DOHH2 (cell line): ENCODE data around the gene ESRRB.

Experiments
- H3F3A ChIP-seq: fragments of 200-600 bp; sonication (generic), shearing (Covaris generic); 2 replicates; pipeline ENCODE4 v1.6.0; 2016; ENCODE audit warnings: antibody characterized with exemption, mild to moderate bottlenecking; ENCODE audit not compliant: control insufficient read depth, insufficient read depth
- H3K27ac ChIP-seq: fragments of 200-600 bp; sonication (generic); 2 replicates; pipeline ENCODE4 v1.5.1; 2014; ENCODE audit warnings: low read depth, mild to moderate bottlenecking, low read length, moderate library complexity
- H3K27me3 ChIP-seq: fragments of 200-600 bp; sonication (generic); 2 replicates; pipeline ENCODE4 v1.6.1; 2014; ENCODE audit warnings: mild to moderate bottlenecking, low read length, mixed read lengths; ENCODE audit not compliant: control insufficient read depth
- H3K36me3 ChIP-seq: fragments of 200-600 bp; sonication (generic); 2 replicates; pipeline ENCODE4 v1.6.1; 2014; ENCODE audit warnings: mild to moderate bottlenecking, low read length, moderate library complexity, mixed read lengths; ENCODE audit not compliant: control insufficient read depth
- H3K4me1 ChIP-seq: fragments of 200-600 bp; sonication (generic); 2 replicates; pipeline ENCODE4 v1.6.1; 2014; ENCODE audit warnings: mild to moderate bottlenecking, low read length, mixed read lengths; ENCODE audit not compliant: control insufficient read depth
- H3K4me2 ChIP-seq: fragments of 200-600 bp; sonication (generic); 2 replicates; pipeline ENCODE4 v1.6.0; 2014; ENCODE audit warnings: mild to moderate bottlenecking, low read length, moderate library complexity
- H3K4me3 ChIP-seq: fragments of 200-600 bp; sonication (generic); 2 replicates; pipeline ENCODE4 v1.5.1; 2014; ENCODE audit warnings: mild to moderate bottlenecking, low read length, mixed read lengths
- H3K79me2 ChIP-seq: fragments of 200-600 bp; sonication (generic); 2 replicates; pipeline ENCODE4 v1.6.1; 2014; ENCODE audit warnings: mild to moderate bottlenecking, low read length, mixed read lengths; ENCODE audit not compliant: control insufficient read depth
- H3K9me2 ChIP-seq: fragments of 200-600 bp; sonication (generic); replicated peaks from 2 replicates; pipeline ENCODE4 v1.6.1; 2014; ENCODE audit warnings: mild to moderate bottlenecking, low read length, mixed read lengths; ENCODE audit not compliant: control insufficient read depth
- H3K9me3 ChIP-seq: fragments of 200-600 bp; sonication (generic); 2 replicates; pipeline ENCODE4 v1.6.1; 2014; ENCODE audit warnings: antibody characterized with exemption, low read length, mixed read lengths; ENCODE audit not compliant: control insufficient read depth, insufficient read depth
- H4K20me1 ChIP-seq: fragments of 200-600 bp; sonication (generic); 2 replicates; pipeline ENCODE4 v1.6.0; 2014; ENCODE audit warnings: low read depth, mild to moderate bottlenecking, antibody characterized with exemption, low read length, moderate library complexity; ENCODE audit not compliant: control insufficient read depth, insufficient read depth
- CTCF ChIP-seq: fragments of 200-600 bp; sonication (generic); IDR thresholded peaks from one replicate; pipeline ENCODE4 v1.5.1; 2014; ENCODE audit warnings: antibody characterized with exemption, mild to moderate bottlenecking, low read depth, low read length; ENCODE audit not compliant: poor library complexity, severe bottlenecking
- EZH2phosphoT487 ChIP-seq: fragments of 200-600 bp; sonication (generic); IDR thresholded peaks from 2 replicates; pipeline ENCODE4 v1.6.1; 2017; ENCODE audit warnings: borderline replicate concordance, mild to moderate bottlenecking, antibody characterized with exemption, low read length, moderate library complexity, mixed read lengths

The ESRRB gene

GRCh38 chr14:76419399-76419798 is 43.5 kb downstream of the ESRRB start:
- H3K9me3 ChIP-seq: no peaks in the 10 kb centered on the region
- no peaks in the 10 kb centered on the region for H3K9me2 ChIP-seq
- no peaks in the 10 kb centered on the region for H3K36me3 ChIP-seq
- no peak overlapping the region for H3K4me2 ChIP-seq
- no peaks in the 10 kb centered on the region for H4K20me1 ChIP-seq
- H3K4me1 ChIP-seq: no peaks in the 10 kb centered on the region
- no peak overlapping the region for H3K4me3 ChIP-seq
- TF ChIP-seq CTCF (no peak), EZH2phosphoT487 (no peak)
- H3K27ac ChIP-seq: no peak overlapping the region
- no peaks in the 10 kb centered on the region for H3K27me3 ChIP-seq
- no peaks in the 10 kb centered on the region for H3F3A ChIP-seq
- H3K79me2 ChIP-seq: no peaks in the 10 kb centered on the region

GRCh38 chr14:76420827-76421226 is 44.9 kb downstream of the ESRRB start:
- H3K4me2 ChIP-seq: no peak overlapping the region
- no peaks in the 10 kb centered on the region for H4K20me1 ChIP-seq
- no peaks in the 10 kb centered on the region for H3F3A ChIP-seq
- H3K36me3 ChIP-seq: no peaks in the 10 kb centered on the region
- no peak overlapping the region for H3K4me3 ChIP-seq
- H3K27me3 ChIP-seq: no peaks in the 10 kb centered on the region
- H3K27ac ChIP-seq: no peak overlapping the region
- no peaks in the 10 kb centered on the region for H3K79me2 ChIP-seq
- H3K9me3 ChIP-seq: no peaks in the 10 kb centered on the region
- no peaks in the 10 kb centered on the region for H3K4me1 ChIP-seq
- TF ChIP-seq EZH2phosphoT487: no peak
- no peak for TF ChIP-seq CTCF
- no peaks in the 10 kb centered on the region for H3K9me2 ChIP-seq

GRCh38 chr14:76421662-76422061 is 45.7 kb downstream of the ESRRB start:
- Histone ChIP-seq H4K20me1 (no peaks in the 10 kb centered on the region), H3K27ac (no peak overlapping the region), H3K4me3 (no peak overlapping the region), H3K4me1 (no peaks in the 10 kb centered on the region), H3K27me3 (peaks cover 4% of the 10 kb centered on the region; the same call in 1 of the 2 replicates), H3K4me2 (no peak overlapping the region), H3K79me2 (no peaks in the 10 kb centered on the region), H3F3A (no peaks in the 10 kb centered on the region), H3K9me2 (no peaks in the 10 kb centered on the region), H3K36me3 (no peaks in the 10 kb centered on the region), H3K9me3 (no peaks in the 10 kb centered on the region)
- TF ChIP-seq EZH2phosphoT487 (no peak), CTCF (no peak)

GRCh38 chr14:76422662-76423061 is 46.7 kb downstream of the ESRRB start:
- no peaks in the 10 kb centered on the region for H3K9me2 ChIP-seq

More at GRCh38 chr14:76422662-76423061, 46.7 kb downstream of the ESRRB start:
- no peak overlapping the region for H3K4me3 ChIP-seq
- H3K27ac ChIP-seq: no peak overlapping the region
- no peaks in the 10 kb centered on the region for H4K20me1 ChIP-seq
- no peaks in the 10 kb centered on the region for H3K36me3 ChIP-seq
- no peaks in the 10 kb centered on the region for H3K4me1 ChIP-seq
- no peaks in the 10 kb centered on the region for H3K9me3 ChIP-seq
- H3K4me2 ChIP-seq: no peak overlapping the region
- H3F3A ChIP-seq: no peaks in the 10 kb centered on the region
- peaks cover 4% of the 10 kb centered on the region; the same call in 1 of the 2 replicates for H3K27me3 ChIP-seq
- H3K79me2 ChIP-seq: no peaks in the 10 kb centered on the region
- TF ChIP-seq CTCF: no peak
